BE2C (cell line): ENCODE results near the gene JAK3.

Experiments used
- DNase-seq: peaks from one replicate; pipeline ENCODE4 v3.0.0-alpha.2; 2020
- H3K27me3 ChIP-seq: fragments of 250-450 bp; sonication (Bioruptor Pico); 2 replicates; pipeline ENCODE4 v1.5.1; 2020; ENCODE audit warnings: mild to moderate bottlenecking
- H3K36me3 ChIP-seq: fragments of 250-450 bp; sonication (Bioruptor Pico); 2 replicates; pipeline ENCODE4 v1.5.1; 2020; ENCODE audit warnings: mild to moderate bottlenecking
- H3K4me1 ChIP-seq: fragments of 250-450 bp; sonication (Bioruptor Pico); 2 replicates; pipeline ENCODE4 v1.5.1; 2020
- H3K4me3 ChIP-seq: 2 replicates; pipeline ENCODE4 v1.5.1; 2011; ENCODE audit warnings: low read depth, low read length
- H3K9me3 ChIP-seq: fragments of 250-450 bp; sonication (Bioruptor Pico); 2 replicates; pipeline ENCODE4 v1.5.1; 2020
- CTCF ChIP-seq: IDR thresholded peaks from 2 replicates; pipeline ENCODE4 v1.5.1; 2012; ENCODE audit warnings: mild to moderate bottlenecking, low read depth, low read length

The JAK3 gene

GRCh38 chr19:17817668-17818363, 30.0 kb downstream of the JAK3 start:
- no peaks in the 10 kb centered on the region; the same call in 1 of the 2 replicates for H3K9me3 ChIP-seq
- no peak overlapping the region for H3K4me3 ChIP-seq
- TF ChIP-seq CTCF = no peak
- DNase-seq = no peak
- no peaks in the 10 kb centered on the region for H3K4me1 ChIP-seq
- H3K27me3 ChIP-seq = no peaks in the 10 kb centered on the region
- no peaks in the 10 kb centered on the region for H3K36me3 ChIP-seq

GRCh38 chr19:17812099-17812498, 35.7 kb downstream of the JAK3 start:
- H3K9me3 ChIP-seq = no peaks in the 10 kb centered on the region; the same call in 1 of the 2 replicates
- no peak for DNase-seq
- no peaks in the 10 kb centered on the region for H3K27me3 ChIP-seq
- H3K4me1 ChIP-seq = no peaks in the 10 kb centered on the region
- no peak for TF ChIP-seq CTCF
- no peaks in the 10 kb centered on the region for H3K36me3 ChIP-seq
- H3K4me3 ChIP-seq = no peak overlapping the region

- Histone ChIP-seq H3K36me3 (no peaks in the 10 kb centered on the region), H3K27me3 (no peaks in the 10 kb centered on the region), H3K9me3 (no peaks in the 10 kb centered on the region; the same call in 1 of the 2 replicates), H3K4me3 (no peak overlapping the region), H3K4me1 (no peaks in the 10 kb centered on the region)
- no peak for TF ChIP-seq CTCF
- DNase-seq = no peak
Measured at GRCh38 chr19:17811681-17812080, 36.1 kb downstream of the JAK3 start.

GRCh38 chr19:17811103-17811502, 36.7 kb downstream of the JAK3 start:
- no peak for DNase-seq
- H3K27me3 ChIP-seq = no peaks in the 10 kb centered on the region
- TF ChIP-seq CTCF = no peak

GRCh38 chr19:17807731-17808316, 40.0 kb downstream of the JAK3 start:
- no peak overlapping the region for H3K4me3 ChIP-seq
- H3K36me3 ChIP-seq = no peaks in the 10 kb centered on the region
- H3K27me3 ChIP-seq = no peaks in the 10 kb centered on the region
- H3K4me1 ChIP-seq = no peaks in the 10 kb centered on the region
- DNase-seq = no peak
- no peaks in the 10 kb centered on the region for H3K9me3 ChIP-seq
- TF ChIP-seq CTCF = no peak

More at GRCh38 chr19:17811103-17811502, 36.7 kb downstream of the JAK3 start:
- H3K4me1 ChIP-seq = no peaks in the 10 kb centered on the region
- H3K36me3 ChIP-seq = no peaks in the 10 kb centered on the region
- no peak overlapping the region for H3K4me3 ChIP-seq
- no peaks in the 10 kb centered on the region for H3K9me3 ChIP-seq

GRCh38 chr19:17806945-17807344, 40.8 kb downstream of the JAK3 start:
- H3K4me3 ChIP-seq = no peak overlapping the region
- H3K36me3 ChIP-seq = no peaks in the 10 kb centered on the region
- no peak for DNase-seq
- no peaks in the 10 kb centered on the region for H3K27me3 ChIP-seq
- H3K4me1 ChIP-seq = no peaks in the 10 kb centered on the region
- TF ChIP-seq CTCF = no peak
- no peaks in the 10 kb centered on the region for H3K9me3 ChIP-seq
